VCaP (cell line): ENCODE results near the gene SEC16A.
A peak's percentile ranks its signal among the peaks of the same experiment; 100 is the strongest.

Experiments used
- H3K27ac ChIP-seq: fragments of 450-650 bp; 2 replicates; pipeline ENCODE4 v1.5.1; 2017
- TF ChIP-seq, protein P1 (sequence below): fragments of 450-650 bp; conservative IDR thresholded peaks from 2 replicates; pipeline ENCODE4 v1.5.1; 2017; ENCODE audit warnings: mild to moderate bottlenecking, moderate library complexity

SEC16A gene

DNA sequence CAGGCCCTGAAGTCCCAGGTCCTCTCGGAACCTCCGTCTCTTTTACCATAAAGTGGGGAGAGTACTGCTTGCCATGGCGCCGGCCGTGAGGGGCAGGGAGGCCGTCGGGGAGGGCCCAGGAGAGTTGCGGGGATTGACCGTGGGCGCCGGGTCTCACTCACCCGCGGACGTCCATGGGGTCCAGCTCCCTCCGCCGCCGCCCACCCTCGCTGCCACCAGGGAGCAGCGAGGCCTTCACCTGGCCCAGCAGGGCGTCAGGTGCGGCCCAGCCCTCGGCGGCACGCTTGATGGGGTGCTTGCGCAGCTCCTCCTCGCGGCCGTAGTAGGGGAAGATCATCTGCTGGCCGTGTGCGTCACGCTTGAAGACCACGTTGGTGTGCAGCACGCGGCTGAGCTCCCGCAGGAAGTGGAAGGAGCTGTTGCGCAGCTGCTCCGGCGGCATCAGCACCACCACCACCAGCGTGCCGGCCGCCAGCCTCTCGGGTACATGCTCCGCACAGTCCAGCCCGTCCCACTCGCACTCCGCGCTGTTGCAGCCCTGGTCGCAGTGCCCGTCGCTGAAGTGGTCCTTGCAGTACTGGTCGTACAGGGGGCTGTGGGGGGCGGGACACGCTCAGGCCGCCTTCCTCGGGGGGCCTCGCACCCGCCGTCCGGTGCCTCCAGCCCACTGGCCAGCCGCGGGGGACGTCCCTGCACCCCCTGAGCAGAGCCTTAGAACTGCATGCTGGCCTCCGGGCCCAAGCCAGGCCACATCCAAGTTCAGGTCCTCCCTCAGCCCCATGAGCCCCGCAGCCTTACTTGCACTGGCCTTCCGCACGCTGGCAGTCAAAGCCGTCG lies 21.9 kb upstream of the SEC16A start:
- H3K27ac ChIP-seq: no peak overlapping the region
- TF ChIP-seq, protein P1, sequence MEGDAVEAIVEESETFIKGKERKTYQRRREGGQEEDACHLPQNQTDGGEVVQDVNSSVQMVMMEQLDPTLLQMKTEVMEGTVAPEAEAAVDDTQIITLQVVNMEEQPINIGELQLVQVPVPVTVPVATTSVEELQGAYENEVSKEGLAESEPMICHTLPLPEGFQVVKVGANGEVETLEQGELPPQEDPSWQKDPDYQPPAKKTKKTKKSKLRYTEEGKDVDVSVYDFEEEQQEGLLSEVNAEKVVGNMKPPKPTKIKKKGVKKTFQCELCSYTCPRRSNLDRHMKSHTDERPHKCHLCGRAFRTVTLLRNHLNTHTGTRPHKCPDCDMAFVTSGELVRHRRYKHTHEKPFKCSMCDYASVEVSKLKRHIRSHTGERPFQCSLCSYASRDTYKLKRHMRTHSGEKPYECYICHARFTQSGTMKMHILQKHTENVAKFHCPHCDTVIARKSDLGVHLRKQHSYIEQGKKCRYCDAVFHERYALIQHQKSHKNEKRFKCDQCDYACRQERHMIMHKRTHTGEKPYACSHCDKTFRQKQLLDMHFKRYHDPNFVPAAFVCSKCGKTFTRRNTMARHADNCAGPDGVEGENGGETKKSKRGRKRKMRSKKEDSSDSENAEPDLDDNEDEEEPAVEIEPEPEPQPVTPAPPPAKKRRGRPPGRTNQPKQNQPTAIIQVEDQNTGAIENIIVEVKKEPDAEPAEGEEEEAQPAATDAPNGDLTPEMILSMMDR: no peak

GRCh38 chr9:136502940-136503550 lies 20.2 kb upstream of the SEC16A start:
- H3K27ac ChIP-seq: no peak overlapping the region
- TF ChIP-seq, protein P1: 0 out of 2 replicates have a peak, but pooled peaks have one; percentile 9

GRCh38 chr9:136502196-136502595 lies 19.4 kb upstream of the SEC16A start:
- H3K27ac ChIP-seq: no peak overlapping the region
- TF ChIP-seq, protein P1: no peak

DNA sequence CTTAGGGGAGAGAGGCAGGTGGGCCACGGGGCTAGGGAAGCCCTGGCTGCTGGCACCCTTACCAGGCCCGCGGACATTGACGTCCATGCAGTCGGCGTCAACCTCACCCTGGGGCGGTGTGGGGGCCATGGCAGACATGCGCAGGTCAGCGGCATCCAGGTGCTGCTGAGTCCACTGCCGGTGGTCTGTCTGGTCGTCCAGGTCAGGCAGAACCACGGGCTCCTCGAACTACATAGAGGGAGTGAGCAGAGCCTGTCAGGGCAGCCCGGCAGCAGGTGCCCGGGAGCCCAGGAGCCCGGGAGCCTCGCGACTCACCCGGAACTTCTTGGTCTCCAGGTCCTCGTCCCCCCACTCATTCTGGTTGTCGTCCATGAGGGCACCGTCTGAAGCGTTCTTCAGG lies 18.8 kb upstream of the SEC16A start:
- H3K27ac ChIP-seq: no peak overlapping the region
- TF ChIP-seq, protein P1: no peak

DNA sequence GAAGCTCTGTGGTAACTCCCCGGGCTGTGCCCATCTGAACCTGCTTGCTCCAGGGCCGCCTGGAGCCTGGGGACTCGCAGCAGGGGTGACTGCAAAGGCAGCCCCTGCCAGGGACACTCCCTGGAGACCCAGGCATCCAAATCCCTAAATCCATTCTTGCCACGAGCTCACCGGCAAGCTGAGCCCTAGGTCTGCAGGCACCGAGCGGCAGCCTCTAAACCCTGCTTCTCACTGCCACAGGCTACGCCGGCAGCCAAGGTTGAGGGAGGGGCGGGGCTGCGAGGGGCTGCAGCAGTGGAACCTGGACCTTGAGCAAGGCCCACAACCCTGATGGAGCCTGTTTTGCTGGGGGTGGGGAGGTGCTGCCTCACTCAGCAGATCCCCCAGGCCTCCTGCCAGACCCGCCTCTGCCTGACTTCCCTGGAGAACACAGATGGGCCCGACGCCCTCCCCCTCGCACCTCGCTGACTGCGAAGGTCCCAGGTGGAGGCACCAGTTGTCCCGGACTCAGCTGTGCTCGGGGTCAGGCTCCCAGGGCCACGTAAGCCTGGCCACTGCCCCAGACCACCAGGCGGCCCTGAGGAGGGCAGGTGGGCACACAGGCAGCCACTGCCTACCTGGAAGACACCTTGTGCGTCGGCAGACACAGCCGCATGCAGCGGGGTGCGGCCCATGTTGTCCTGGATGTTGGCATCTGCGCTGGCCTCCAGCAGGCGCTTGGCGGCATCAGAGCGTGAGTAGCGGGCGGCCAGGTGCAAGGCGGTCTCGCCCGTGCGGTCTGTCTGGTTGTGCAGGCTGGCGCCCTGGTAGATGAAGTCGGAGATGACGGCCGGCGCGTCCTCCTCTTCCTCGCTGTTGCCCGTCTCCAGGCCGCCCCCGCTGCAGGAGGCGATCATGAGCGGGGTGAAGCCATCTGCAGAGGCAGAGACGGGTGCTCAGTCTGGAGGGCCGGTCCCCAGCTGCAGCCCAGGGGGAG lies 17.4 kb upstream of the SEC16A start:
- TF ChIP-seq, protein P1: no peak
- no peak overlapping the region for H3K27ac ChIP-seq

DNA sequence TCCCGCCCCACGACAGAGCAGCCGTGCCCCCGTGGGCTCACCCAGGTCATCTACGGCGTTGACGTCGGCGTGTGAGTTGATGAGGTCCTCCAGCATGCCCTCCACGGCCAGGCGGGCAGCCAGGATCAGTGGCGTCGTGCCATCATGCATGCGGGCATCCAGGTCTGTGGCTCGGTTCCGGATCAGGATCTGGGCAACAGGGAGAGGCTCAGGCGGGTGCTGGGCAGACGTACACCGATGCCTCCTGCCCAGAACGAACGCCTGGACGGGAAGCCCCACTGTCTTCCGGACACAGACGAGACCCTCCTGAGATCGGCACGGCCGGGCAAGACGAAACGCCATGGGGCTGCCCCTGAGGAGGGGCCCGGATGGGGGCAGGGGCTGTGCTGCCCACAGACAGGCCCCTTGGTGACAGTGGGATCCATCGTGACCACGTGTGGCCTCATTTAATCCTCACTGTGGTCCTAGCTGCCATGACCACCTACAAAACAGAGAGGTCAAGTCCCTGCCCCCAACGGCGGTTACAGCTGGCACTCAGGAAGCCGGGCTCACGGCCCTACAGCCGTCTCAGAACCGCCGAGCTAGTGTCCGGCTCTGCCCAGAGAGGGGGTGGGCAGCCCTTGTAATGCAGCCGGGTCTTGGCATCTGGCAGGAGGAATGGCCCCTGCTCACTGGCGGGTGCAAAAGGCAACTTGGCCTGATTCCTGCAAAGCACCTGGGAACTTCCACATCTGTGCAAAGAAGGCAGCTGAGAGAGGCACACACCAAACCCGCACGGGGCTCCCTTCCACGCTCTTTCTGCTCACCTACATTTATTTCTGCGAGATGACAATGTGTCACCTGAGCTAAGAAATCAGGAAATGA lies 16.5 kb upstream of the SEC16A start:
- H3K27ac ChIP-seq: no peak overlapping the region
- TF ChIP-seq, protein P1: no peak
